ENCODE data around the gene ZNF366.

GRCh38 chr5:72523960-72524582, 16.9 kb upstream of the ZNF366 start:
- TF ChIP-seq CTCF (conservative IDR thresholded peaks at IDR 0.05; ENCODE audit: low read length), result peak; percentile 78
- no peak for TF ChIP-seq EZH2phosphoT487 (IDR thresholded peaks at IDR 0.05; ENCODE audit: borderline replicate concordance, low read depth, low read length)
